Fibroblast of villous mesenchyme (primary cell): Measurements from ENCODE around the gene CXCL3. TPM values are rescaled to one million over a fixed set of nuclear protein-coding genes. Genes with fewer than 3 reads are reported as not detected.

Experiments used
- DNase-seq: peaks from one replicate; pipeline ENCODE4 v3.0.0-alpha.2; 2010; ENCODE audit warnings: low read depth
- H3K4me3 ChIP-seq: 2 replicates; pipeline ENCODE4 v1.5.1; 2011; ENCODE audit warnings: low read depth, mild to moderate bottlenecking, low read length
- total RNA-seq: library from RNA; depleted of rRNA; stranded (reverse); fragments of >200 nt; gene quantifications from 2 replicates; pipeline ENCODE4 v1.2.3, GENCODE V29; 2012
- TF ChIP-seq, protein P1 (sequence below): IDR thresholded peaks from 2 replicates; pipeline ENCODE4 v1.5.1; 2012; ENCODE audit warnings: low read depth, mild to moderate bottlenecking, low read length; ENCODE audit not compliant: insufficient read depth

The CXCL3 gene
- total RNA-seq, 1 donor: 3.0 TPM

DNA sequence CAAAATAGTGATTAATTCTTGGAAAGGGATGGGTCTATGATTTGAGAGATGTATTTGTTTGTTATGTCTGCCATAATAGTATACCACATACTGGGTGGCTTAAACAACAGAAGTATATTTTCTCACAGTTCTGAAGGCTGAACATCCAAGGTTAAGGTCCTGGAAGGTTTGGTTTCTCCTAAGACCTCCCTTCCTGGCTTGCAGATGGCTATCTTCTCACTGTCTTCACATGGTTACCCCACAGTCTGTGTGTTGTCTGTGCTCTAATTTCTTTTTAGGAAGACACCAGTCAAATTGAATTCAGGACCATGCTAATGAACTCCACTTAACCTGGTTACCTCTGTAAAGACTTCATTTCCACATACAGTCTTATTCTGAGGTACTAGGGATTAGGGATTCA is 34.9 kb upstream of the CXCL3 start:
- DNase-seq: no peak
- TF ChIP-seq, protein P1, sequence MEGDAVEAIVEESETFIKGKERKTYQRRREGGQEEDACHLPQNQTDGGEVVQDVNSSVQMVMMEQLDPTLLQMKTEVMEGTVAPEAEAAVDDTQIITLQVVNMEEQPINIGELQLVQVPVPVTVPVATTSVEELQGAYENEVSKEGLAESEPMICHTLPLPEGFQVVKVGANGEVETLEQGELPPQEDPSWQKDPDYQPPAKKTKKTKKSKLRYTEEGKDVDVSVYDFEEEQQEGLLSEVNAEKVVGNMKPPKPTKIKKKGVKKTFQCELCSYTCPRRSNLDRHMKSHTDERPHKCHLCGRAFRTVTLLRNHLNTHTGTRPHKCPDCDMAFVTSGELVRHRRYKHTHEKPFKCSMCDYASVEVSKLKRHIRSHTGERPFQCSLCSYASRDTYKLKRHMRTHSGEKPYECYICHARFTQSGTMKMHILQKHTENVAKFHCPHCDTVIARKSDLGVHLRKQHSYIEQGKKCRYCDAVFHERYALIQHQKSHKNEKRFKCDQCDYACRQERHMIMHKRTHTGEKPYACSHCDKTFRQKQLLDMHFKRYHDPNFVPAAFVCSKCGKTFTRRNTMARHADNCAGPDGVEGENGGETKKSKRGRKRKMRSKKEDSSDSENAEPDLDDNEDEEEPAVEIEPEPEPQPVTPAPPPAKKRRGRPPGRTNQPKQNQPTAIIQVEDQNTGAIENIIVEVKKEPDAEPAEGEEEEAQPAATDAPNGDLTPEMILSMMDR: no peak
- no peak overlapping the region for H3K4me3 ChIP-seq

DNA sequence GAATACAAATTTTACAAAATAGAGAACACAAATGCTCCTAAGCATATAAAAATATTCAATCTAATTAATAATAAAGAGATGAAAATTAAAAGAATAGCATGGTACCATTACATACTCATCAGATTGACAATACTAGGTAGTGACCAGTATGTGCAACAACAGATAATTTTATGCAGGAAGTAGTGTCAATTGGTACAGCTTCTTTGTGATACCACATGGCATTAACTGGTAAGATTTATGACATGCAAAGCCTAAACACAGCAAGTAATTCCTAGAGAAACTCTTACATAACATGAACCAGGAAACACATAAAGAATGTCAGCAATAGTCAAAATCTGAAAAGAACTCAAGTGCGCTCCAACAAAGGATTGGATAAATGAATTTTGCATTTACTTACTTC is 34.2 kb upstream of the CXCL3 start:
- no peak for DNase-seq
- TF ChIP-seq, protein P1: no peak
- no peak overlapping the region for H3K4me3 ChIP-seq

DNA sequence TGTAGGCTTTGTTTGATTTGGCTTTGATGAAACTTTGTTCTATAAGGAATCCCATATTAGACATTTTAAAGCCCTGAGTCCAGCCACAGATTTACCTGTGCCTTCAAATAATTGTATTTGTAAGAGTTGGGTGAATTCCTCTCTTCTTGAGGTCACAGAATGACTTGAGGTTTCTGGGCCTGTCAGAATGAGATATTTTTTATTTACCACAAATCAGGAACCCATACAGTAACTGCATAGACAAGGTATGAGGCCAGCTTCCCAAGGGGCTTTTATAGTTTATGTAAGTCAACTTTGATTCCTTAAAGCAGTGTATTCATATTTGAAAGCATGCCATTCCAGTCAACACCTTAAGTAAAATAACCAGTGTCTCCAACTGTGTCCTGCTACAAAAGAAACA is 29.1 kb upstream of the CXCL3 start:
- TF ChIP-seq, protein P1: no peak
- DNase-seq: no peak
- no peak overlapping the region for H3K4me3 ChIP-seq

DNA sequence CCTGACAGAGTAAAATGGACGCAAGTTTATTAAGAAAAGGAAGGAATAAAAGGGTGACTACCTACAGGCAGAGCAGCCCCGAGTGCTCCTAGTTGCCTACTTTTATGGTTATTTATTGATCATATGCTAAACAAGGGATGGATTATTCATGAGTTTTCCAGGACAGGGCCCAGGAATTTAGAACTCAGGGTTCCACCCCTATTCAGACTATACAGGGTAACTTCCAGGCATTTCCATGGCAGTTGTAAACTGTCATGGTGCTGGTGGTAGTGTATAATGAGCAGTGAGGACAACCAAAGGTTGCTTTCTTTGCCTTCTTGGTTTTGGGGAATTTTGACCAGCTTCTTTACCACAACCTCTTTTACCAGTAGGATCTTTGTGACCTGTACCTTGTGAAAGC is 27.7 kb upstream of the CXCL3 start:
- H3K4me3 ChIP-seq: no peak overlapping the region
- TF ChIP-seq, protein P1: no peak
- no peak for DNase-seq

DNA sequence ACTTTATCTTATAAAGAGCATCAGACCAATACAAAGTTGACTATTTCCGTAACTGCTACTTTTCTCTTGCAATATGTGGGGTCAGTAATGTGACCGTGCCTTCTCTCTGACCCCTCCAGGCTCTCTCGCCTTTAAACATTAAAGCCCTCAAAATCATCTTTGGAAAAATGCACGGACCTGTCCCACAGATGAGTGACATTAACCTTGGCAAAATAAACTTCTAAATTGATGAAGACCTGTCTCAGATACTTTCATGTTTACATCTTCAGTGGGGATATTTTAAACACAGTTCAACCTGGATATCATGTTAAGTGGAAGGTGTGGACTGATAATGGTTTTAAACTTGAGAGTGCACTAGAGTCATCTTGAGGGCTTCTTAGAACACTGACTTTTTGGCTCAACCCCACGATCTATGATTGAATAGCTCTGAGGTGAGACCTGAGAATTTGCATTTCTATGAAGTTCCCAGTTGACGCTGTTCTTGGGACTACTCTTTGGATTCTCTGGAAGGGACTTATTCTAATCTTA is 26.7 kb upstream of the CXCL3 start:
- H3K4me3 ChIP-seq: no peak overlapping the region
- no peak for DNase-seq
- TF ChIP-seq, protein P1: no peak

DNA sequence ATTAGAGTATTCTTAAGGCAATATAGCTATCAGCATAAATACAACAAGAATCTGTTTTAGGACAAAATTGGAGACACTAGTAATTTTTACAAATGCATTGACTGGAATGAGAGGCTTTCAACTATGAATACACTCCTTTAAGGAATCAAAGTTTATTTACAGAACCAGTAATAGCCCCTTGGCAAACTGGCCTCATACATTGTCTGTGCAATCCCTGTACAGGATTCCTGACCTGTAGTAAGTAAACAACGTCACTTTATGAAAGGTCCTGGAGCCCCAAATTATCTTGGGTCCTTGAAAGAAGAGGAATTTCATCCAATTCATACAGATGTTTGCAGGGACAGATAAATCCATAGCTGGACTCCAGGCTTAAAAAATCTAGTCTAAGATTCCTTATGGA is 25.4 kb upstream of the CXCL3 start:
- H3K4me3 ChIP-seq: no peak overlapping the region
- DNase-seq: no peak
- TF ChIP-seq, protein P1: no peak

DNA sequence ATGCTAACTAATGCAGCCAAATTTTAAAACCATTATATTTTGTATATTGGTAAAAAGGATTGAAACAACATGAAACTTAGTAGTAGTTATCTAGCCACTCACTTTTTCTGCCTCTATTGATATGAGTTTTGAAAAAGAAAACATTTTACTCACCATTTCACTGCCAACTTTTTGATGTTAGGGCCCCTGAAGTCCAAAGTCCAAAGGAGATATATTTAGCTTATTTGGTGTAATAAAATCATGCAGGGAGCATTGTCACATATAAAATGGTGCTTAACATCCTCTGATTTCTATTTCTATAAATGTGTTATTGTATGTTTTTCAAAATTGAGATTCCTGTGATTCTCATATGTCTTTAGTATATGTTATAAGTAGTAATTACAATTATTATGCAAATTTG is 24.5 kb upstream of the CXCL3 start:
- no peak for DNase-seq
- H3K4me3 ChIP-seq: no peak overlapping the region
- TF ChIP-seq, protein P1: no peak
